GM18873 (cell line): ENCODE measurements around the gene RNF121.
A peak's percentile ranks its signal among the peaks of the same experiment; 100 is the strongest.

ENCODE experiments used
- ATAC-seq: cut with Tn5 transposase; IDR thresholded peaks from one replicate; pipeline ENCODE4 v1.9.1; 2021; ENCODE audit warnings: mild to moderate bottlenecking, moderate library complexity, moderate number of reproducible peaks; ENCODE audit not compliant: unreplicated experiment, low FRiP score

Gene RNF121

DNA sequence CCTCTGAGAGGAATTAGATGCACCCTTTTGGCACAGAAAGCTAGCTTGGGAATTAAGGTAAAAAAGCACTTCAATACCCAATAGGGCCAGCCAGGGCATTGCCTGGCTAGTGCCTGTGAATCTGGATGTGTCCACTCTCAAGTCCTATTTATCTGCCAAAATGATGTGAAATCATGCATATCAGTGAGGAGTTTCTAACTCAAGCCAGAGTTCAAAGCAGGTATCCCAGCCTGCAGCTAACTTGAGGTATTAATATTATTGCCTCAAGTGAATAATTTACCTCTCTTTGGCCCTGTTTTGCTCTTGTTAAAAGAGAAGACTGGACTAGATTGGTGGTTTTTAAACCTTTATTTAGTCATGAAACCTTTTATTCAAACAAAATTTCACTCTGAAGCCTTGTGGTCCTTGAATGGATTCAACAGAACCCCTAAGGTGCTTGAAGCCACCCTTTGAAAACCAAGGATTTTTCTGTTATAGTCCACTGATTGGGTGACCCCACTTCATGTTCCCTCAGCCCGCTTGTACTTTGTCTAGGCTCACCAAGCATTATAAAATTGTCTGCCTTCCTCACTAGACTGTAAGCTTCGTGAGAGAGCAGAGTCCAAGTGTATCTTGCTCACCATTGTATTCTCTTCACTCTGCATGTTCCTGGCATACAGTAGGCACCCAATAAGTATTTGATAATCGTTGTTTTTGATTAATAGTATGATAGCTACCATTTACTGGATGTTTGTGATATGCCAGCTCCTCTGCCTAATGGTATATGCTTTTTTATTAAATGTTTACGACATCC, 4.5 kb downstream of the RNF121 start:
- ATAC-seq, result no peak

- no peak for ATAC-seq
These were observed 5.4 kb downstream of the RNF121 start for GRCh38 chr11:71934213-71934612.

GRCh38 chr11:71935338-71935925, 6.6 kb downstream of the RNF121 start:
- ATAC-seq, result no peak

GRCh38 chr11:71936825-71937224, 8.0 kb downstream of the RNF121 start:
- no peak for ATAC-seq

- no peak for ATAC-seq
These were observed 9.0 kb downstream of the RNF121 start for GRCh38 chr11:71937826-71938225.

DNA sequence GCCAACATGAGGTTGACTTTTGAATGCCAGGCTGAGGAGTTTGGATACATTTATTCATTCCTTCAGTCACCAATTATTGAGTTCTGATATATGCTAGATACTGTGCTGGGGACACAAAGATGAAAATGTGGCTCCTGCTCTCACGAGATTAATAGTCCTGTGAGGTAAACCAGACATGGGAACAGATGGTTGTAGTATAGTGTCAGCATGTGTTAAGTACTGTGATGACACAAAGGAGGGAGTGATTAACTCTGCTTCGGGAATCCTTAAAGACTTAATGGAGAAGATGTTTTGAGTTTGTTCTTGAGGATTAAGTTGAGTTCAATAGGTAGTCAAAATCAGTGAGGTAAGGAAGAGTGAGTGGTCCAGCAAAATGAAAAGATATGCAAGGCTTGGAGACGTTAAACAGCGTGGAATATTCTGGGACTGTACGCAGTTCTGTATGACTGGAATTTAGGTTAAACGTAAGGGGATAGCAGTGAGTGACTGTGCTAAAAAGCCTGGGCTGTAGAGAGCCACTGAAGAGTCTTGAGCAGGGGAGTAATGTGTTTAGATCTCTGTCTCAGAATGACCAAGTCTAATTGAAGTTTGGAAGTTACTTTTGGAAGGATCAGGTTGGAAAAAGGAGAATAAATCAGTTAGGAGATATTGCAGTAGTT, 11.8 kb downstream of the RNF121 start:
- no peak for ATAC-seq

GRCh38 chr11:71946144-71946571, 17.3 kb downstream of the RNF121 start:
- no peak for ATAC-seq

DNA sequence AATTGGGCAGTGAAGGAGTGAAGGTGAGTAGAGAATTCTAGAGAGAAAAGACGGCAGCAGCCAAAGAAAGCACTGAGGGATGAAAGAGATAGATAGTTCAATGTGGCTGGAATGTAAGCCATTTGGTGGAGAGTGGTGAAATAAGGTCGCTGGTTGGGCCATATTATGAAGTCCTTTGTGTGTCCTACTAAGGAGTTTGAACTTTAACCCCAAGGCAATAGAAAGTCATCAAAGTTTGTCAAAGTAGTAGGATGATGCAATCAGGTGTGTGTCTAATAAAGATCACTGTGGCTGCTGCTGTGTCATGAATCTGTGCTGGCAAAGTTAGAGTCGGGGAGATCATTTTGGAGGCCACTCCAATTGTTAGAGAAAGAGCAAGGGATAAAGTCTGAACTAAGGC, 18.7 kb downstream of the RNF121 start:
- no peak for ATAC-seq

- ATAC-seq, result no peak
These were observed 19.6 kb downstream of the RNF121 start for GRCh38 chr11:71948314-71949027.

DNA sequence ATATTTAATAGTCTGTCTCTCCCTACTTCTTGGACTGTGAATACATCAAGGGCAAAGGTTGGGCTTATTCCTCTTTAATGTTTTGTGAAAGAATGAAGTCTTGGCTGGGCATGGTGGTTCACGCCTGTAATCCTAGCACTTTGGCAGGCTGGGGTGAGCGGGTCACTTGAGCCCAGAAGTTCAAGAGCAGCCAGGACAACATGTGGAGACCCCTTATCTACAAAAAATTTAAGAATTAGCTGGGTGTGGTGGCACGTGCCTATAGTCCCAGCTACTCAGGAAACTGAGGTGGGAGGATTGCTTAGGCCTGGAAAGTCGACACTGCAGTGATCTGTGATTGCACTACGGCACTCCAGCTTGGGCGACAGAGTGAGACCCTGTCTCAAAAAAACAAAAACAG, 20.2 kb downstream of the RNF121 start:
- no peak for ATAC-seq

- no peak for ATAC-seq
These were observed 23.0 kb downstream of the RNF121 start for GRCh38 chr11:71951741-71952310.

- ATAC-seq, result no peak
These were observed 27.1 kb downstream of the RNF121 start for GRCh38 chr11:71955898-71956456.

DNA sequence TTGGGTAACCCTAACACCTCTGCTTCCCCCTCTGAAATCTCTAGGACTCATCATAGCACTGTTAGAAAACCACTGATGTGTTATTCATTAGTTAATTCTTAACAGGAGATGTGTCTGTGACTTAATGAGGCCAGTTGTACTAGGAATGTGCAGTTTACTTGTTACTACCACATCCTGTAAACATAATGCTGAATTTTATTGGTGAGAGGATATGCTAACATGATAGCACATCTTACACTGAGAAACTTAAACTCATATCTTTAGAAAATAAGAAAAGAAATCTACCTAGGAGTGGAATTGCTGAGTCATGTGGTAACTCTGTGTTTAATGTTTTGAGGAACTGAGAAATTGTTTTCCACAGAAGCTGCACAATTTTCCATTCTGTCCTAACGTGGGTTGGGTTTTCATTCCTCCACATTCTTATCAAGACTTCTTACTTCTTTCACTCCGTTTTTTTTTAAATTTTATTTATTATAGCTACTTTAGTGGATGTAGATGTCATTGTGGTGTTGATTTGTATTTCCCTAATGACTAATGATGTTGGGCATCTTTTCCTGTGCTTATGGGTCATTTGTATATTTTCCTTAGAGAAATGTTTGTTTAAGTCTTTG, 33.7 kb downstream of the RNF121 start:
- ATAC-seq, result peak; percentile 40

GRCh38 chr11:71963468-71963867, 34.6 kb downstream of the RNF121 start:
- ATAC-seq, result no peak

GRCh38 chr11:71964641-71965040, 35.8 kb downstream of the RNF121 start:
- ATAC-seq, result no peak

- no peak for ATAC-seq
These were observed 42.8 kb downstream of the RNF121 start for GRCh38 chr11:71971680-71972079.

DNA sequence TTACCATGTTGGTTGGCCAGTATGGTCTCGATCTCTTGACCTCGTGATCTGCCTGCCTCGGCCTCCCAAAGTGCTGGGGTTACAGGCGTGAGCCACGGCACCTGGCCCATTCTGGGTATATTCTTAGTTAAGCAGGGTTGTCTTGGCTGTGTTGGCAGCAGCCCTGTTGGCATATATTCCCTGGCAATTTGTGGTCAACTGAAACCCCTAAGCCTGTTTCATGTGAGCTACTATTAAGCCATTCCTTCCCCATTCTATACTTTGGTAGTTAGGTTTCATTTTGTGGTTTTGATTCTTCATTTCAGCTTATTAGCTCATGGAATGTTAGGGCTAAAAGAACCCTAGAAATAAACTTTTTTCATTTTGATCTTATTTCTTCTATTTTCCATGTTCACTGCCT, 47.7 kb downstream of the RNF121 start:
- ATAC-seq, result no peak

GRCh38 chr11:71977090-71977489, 48.2 kb downstream of the RNF121 start:
- no peak for ATAC-seq

DNA sequence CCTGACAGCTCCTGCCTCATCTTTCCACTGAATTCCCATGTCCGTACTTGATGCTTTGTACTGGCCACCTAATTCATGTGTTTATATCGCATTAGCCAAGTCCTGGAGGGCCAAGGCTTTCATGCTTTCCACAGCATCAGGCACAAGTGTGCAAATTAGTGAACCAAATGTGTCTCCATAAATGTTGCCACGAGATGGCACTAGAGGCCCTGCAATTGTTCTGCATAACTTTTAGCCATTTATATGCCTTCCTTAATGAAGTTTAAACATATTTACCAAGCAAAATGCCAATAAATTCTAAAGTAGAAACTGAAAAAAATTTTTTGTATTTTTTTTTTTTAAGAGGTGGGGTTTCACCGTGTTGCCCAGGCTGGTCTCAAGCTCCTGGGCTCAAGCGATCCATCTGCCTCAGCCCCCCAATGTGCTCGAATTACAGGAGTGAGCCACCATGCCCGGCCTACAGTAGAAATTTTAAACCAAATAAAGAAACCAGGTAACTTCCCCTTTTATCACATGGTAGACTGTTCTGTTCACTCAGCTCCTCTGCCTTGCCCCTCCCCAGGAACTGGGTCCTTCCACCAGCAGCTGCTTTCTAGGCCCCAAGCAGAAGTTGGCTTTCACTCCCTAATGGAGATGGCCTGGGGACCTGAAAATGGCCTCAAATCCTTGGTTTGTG, 49.0 kb downstream of the RNF121 start:
- no peak for ATAC-seq
